GM21390 (cell line): ENCODE data around the gene LRRC4C.
"Not testable (repeated sequence)": the region's sequence is repeated elsewhere in the genome, so short reads cannot be mapped to it uniquely, and the experiment has no call there.

Experiments
- ATAC-seq: cut with Tn5 transposase; IDR thresholded peaks from one replicate; pipeline ENCODE4 v1.9.1; 2021; ENCODE audit not compliant: unreplicated experiment

Gene LRRC4C

DNA sequence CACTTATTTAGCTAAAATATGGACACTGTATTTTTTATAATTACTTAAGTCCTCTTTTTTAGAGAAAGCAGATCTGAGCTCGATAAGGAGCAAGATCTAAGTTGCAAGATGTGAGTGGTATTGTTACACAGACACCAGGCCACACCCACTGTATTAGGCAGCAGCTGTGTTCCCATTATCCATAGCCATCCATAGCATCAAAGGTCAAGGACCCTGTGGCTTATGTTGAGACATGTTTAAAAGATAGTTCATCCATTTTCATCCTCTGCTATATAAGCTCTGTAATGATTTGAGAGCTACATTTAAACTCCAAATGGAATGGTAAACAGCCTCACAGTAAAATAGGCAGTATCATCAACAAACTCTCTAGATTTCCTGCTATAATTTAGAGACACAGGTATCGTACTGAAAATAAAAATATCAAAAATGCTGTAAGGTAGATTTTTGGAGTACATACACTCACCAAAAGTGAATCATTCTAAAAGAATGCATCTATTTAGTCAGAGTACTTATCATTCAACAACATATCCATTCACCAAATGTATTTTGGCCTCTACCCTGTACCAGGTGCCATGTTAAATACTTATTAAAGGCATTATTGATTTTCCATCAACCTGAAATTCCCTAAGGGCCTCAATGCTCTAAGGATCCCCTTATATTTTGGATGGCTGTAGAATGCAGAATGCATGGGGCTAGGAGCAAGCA is 574.0 kb downstream of the LRRC4C start:
- no peak for ATAC-seq

DNA sequence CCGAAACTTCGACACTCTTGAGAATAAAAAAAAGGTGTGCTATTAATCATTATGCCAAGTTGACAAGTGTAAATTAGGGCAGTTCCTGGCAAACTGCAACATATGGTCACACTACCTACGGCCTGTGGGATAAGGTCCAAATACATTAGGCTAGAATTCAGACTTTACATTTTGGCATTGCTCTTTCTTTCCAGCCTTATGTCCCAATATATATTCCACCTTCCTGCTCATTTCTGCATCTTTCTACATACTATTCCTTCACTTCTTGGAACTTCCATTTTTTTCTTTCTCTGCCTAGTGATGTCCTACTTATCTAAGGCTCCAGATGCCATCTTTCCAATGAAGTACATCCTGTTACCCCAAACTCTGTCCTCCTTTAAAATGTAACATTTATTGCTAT is 577.2 kb downstream of the LRRC4C start:
- no peak for ATAC-seq

- no peak for ATAC-seq
Measured at GRCh38 chr11:40879911-40880310, 579.5 kb downstream of the LRRC4C start.

- no peak for ATAC-seq
Measured at GRCh38 chr11:40877981-40878380, 581.5 kb downstream of the LRRC4C start.

DNA sequence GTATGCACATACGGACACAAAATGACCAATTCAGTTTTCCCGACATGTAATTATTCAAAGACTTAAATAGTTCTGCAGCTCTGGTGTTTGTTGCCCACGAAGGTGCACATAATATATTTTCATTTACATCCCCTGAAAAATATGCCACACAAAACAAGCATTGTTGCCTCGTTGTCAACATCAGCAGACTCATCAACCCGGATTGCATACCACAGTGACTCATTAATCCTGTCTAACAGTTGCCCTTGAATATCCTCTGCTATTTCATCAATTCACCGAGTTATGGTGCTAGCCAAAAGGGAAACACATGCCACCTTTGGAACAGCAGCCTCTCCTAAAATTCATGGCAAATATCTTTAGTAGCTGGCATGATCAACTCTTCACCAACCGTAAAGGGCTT is 582.2 kb downstream of the LRRC4C start:
- no peak for ATAC-seq

DNA sequence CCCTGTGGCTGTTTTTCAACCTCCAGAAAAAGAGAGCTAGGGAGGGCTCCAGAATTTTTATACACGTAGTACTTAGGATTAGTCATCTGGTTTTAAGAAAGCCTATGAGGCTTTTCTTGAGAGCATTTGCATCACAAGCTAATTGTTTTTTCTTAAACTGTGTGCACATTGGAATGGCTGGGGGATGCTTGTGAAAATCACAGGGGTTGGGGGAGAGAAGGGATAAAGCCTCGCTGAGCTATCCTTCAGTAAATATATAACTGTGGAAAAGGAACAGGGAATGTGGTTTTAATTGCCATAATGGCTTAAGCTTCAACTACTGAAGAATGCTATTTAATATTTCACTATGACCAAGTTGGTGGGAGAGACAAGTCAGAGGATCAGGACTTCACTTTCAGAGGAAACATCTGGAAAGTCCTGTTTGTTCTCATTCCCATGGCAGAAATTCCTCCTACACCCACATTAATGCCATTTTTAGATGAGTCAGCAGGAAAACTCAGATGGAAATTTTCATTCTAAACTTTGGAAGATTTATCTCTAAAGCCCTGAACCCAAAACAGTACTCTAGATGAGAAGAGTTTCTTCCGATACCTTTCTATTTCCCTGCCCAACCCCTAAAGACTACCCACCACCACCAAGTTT is 591.3 kb downstream of the LRRC4C start:
- ATAC-seq: no peak

DNA sequence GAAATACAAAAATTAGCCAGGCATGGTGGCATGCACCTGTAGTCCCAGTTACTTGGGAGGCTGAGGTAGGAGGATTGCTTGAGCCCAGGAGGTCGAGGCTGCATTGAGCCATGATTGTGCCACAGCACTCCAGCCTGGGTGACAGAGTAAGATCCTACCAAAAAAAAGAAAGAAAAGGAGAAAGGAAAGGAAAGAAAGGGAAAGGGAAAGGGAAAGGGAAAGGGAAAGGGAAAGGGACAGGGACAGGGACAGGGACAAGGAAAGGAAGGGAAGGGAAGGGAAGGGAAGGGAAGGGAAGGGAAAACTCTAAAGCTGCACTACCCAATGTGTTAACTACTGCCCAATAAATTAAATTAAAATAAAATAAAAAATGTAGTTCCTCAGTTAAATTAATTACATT is 601.7 kb downstream of the LRRC4C start:
- ATAC-seq: not testable (repeated sequence)

DNA sequence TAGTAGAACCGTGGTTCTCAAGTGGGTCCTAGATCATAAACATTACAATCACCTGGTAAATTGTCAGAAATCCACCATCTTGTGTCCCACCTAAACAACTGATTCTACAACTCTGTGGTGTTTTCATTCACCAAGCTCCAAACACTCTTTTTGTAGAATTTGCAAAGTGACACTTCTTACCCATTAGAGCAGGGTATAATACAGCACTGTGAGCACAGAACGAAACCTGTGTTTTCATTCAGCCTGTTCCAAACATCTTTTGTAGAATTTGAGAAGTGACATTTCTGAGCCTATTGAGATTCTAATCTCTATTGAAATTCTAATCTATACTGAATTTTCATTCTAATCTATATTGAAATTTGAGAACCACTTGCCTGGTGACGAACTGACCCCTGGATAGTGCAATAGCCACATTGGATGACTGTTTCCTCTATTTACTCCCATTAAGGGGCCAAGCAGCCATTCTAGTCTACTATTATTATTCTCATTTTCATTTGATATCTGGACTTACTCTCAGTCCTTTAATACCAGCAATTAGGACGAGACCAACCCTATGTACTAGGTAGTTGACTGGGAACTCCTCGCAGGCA is 616.6 kb downstream of the LRRC4C start:
- no peak for ATAC-seq

DNA sequence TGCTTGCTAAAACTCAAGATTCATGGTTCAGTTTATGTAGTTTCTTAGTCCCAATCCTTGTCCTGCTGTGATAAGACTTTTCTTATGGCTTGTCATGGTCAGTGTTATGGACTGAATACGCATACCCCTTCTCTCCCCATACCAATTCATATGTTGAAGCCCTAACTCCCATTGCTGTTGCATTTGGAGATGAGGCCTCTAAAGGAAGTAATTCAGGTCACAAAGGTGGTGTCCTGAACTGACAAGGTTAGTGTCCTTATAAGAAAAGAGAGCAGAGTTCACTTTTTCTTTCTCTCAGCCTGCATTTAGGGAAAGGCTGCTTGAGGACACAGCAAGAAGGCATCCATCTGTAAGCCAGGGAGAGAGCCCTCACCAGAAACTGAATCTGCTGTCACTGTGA is 618.2 kb downstream of the LRRC4C start:
- ATAC-seq: no peak

- no peak for ATAC-seq
Measured at GRCh38 chr11:40838181-40838683, 621.2 kb downstream of the LRRC4C start.

DNA sequence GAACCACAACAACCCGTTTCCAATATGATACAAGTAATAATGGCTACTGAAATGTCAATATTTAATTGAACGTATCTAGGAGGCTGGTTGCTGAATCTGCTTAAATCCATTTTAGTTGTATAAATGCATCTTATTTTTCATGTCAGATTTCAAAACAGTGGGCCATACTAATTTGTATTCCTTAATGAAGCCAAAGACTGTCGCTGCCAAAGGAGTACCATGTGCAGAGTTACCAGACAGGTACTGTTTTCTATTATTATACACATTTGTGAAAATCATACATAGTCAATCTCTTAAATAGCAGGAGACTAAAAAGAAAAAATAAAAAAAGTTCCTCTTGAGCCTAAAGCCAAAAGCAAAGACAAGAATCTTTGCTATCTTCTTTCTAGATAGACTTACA is 632.3 kb downstream of the LRRC4C start:
- ATAC-seq: no peak

DNA sequence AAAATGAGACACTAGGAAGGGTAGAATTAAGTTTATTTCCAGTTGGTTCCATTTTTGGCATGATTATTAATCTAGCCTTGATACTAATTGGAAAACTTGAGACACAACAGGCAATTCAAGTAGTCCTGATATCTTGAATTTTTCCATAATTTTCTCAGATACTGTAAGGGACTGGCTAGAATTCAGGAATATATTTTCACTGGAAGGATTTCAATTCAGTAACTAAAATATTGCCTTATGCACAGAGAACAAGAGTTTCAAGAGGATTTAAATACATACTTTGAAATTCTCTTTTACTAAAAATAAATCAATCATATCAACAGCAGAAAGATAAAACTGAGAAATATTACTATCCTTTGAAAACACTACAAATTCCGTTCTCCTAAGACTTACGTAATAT is 632.9 kb downstream of the LRRC4C start:
- no peak for ATAC-seq

- no peak for ATAC-seq
Measured at GRCh38 chr11:40825201-40825834, 634.1 kb downstream of the LRRC4C start.

GRCh38 chr11:40819230-40819629 is 640.2 kb downstream of the LRRC4C start:
- ATAC-seq: no peak

GRCh38 chr11:40816976-40817375 is 642.5 kb downstream of the LRRC4C start:
- ATAC-seq: no peak

DNA sequence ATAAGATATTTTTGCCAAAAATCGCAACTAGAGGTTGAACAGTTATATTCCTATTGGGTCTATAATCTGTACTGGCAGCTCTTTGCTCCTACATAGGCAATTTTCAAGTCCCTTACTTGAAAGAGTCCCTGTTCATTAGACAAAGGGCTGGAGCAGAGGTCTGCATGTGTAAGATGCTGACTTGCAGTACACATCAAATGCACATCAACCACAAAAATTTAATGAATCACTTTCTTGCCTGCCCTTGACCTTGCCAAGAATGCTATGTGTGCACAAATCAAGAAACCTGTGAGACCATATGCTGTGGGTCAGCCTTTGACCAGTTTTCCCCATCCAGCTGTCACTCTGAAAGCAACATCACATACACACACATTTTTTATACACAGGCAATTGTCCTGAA is 661.5 kb downstream of the LRRC4C start:
- ATAC-seq: no peak

GRCh38 chr11:40787224-40787623 is 672.2 kb downstream of the LRRC4C start:
- no peak for ATAC-seq

DNA sequence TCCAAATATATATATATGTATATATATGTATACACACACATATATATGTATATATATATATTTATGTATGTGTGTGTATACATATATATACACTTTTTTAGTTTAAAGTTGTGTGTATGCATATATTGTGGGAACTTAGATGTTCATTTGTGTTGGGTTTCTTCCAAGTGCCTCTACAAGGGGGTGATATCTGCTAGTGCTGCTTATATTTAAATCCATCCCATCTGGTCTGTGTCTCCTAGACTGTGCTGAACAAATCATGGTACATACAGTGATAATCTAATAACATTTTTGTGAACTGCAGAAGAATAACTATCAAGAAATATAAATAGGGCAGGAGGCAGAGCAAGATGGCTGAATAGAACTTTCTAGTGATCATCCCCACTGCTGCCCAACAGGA is 696.4 kb downstream of the LRRC4C start:
- no peak for ATAC-seq

DNA sequence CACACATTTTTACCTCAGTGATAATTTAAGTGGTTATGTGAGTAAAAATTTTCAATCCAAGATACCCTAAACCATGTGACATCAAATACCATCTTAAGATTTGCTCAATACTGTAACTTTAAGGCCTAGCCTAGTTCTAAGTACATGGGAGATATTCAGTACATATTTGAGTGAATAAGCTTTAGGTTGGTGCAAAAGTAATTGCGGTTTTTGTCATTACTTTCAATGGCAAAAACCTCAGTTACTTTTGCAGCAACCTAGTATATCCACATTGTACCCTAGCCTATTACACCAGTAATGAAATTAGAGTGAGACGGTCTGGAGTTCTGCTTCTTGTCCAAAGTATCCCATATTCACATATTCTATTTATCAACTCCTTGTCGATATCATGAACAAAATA is 700.1 kb downstream of the LRRC4C start:
- no peak for ATAC-seq

DNA sequence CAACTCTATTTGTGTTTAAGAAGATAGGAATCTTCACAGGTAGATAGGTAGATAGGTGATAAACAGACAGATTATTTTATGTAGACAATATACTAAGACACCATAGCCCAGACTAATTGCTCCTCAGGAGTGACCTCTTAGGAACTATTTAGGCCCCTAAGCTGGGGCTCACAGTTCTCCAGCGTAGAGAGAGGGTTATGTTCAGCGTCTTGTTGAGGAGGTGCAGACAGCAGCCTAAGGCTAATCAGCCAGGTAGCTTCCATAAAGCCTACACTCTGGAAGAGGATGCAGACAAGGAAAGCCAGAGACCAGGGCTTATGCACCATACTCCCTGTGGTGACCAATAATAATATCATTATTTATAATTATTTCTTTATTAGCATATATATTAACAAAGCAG is 705.2 kb downstream of the LRRC4C start:
- no peak for ATAC-seq

DNA sequence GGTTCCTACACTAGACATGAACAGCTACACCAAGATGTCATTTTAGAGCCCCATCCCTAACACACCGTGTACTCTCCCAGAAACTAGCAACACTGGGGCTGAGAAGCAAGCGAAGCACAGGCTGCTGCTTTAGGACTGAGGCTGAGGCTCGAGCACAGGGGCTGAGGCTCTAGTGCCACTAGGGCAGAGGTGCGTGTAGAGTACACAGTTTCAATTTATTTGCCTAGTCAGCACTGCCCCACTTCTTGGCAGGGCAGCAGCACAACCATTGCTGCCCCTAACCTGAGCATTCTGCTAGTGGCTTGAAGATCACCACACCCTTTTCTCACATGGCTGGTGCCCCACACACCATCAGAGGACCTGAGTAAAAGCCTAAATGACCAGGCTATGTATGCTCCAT is 713.2 kb downstream of the LRRC4C start:
- ATAC-seq: no peak

DNA sequence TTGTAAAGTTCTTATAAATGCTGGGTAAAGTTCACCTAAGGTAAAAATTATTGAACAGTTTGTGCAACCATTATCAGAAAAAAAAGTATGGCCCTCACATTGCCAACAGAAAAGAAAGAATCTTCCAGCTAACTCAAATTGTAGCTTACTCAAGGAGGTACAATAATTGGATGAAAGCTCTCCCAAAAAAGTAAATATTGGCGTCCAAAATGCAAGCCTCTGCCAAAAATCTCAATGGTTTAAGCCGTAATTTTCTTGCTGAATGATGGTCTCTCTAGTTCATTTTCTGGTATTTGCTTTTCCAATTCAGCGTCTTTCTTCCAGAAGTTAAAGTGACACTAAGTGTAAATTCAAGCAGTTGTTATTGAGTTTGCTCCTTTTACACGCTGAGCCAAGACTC is 727.3 kb downstream of the LRRC4C start:
- ATAC-seq: no peak
